ENCODE measurements around the gene GAS7. TPM values are rescaled to one million over a fixed set of nuclear protein-coding genes. Genes with fewer than 3 reads are reported as not detected.

GAS7 gene
- total RNA-seq, 1 experiment from 2014 or later: 4.1 TPM

DNA sequence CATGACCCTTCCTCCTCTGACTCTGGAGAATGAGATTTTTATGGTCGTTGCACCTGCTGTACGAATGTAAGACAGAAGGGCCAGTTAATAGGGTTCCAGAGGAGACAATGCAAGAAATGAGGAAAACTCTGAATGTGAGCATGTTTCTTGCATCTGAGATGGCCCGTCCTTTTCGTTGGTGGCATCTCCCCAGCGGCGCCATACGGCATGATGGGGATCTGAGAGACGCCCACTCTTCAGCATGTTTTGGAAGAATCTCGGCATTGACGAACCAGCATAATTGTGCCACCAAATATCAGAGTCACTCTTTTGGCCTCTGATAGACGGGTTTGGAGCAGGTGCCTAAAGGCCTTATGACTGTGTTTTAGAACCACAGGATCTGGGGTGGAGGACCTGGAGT lies 166.8 kb downstream of the GAS7 start:
- POLR2A ChIA-PET: no interaction called here
- H3K27me3 ChIP-seq (ENCODE audit: insufficient read depth, low read length): 0 out of 2 replicates have a peak, but pooled peaks cover 4% of the 10 kb centered on the region
- no peaks in the 10 kb centered on the region for H3K9me2 ChIP-seq (ENCODE audit: insufficient read depth)
- no peak overlapping the region for H2AFZ ChIP-seq (ENCODE audit: low read depth, low read length, poor library complexity, severe bottlenecking)
- TF ChIP-seq SP1 (IDR thresholded peaks at IDR 0.05; ENCODE audit: low read depth): no peak
- no peak for TF ChIP-seq SRF (IDR thresholded peaks at IDR 0.05; ENCODE audit: low read depth)
- TF ChIP-seq, protein P1, sequence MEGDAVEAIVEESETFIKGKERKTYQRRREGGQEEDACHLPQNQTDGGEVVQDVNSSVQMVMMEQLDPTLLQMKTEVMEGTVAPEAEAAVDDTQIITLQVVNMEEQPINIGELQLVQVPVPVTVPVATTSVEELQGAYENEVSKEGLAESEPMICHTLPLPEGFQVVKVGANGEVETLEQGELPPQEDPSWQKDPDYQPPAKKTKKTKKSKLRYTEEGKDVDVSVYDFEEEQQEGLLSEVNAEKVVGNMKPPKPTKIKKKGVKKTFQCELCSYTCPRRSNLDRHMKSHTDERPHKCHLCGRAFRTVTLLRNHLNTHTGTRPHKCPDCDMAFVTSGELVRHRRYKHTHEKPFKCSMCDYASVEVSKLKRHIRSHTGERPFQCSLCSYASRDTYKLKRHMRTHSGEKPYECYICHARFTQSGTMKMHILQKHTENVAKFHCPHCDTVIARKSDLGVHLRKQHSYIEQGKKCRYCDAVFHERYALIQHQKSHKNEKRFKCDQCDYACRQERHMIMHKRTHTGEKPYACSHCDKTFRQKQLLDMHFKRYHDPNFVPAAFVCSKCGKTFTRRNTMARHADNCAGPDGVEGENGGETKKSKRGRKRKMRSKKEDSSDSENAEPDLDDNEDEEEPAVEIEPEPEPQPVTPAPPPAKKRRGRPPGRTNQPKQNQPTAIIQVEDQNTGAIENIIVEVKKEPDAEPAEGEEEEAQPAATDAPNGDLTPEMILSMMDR (IDR thresholded peaks at IDR 0.05 in 2 of 3, conservative IDR thresholded peaks at IDR 0.05 in 1 of 3; ENCODE audit: borderline replicate concordance in 1 of 3, insufficient read depth in 1 of 3, low read depth in 2 of 3, low read length in 2 of 3): no peak
- no peak for TF ChIP-seq ZFX (IDR thresholded peaks at IDR 0.05)
- TF ChIP-seq YY1 (IDR thresholded peaks at IDR 0.05; ENCODE audit: extremely low read depth, insufficient replicate concordance, low read depth, low read length): no peak
- TF ChIP-seq, protein P2, sequence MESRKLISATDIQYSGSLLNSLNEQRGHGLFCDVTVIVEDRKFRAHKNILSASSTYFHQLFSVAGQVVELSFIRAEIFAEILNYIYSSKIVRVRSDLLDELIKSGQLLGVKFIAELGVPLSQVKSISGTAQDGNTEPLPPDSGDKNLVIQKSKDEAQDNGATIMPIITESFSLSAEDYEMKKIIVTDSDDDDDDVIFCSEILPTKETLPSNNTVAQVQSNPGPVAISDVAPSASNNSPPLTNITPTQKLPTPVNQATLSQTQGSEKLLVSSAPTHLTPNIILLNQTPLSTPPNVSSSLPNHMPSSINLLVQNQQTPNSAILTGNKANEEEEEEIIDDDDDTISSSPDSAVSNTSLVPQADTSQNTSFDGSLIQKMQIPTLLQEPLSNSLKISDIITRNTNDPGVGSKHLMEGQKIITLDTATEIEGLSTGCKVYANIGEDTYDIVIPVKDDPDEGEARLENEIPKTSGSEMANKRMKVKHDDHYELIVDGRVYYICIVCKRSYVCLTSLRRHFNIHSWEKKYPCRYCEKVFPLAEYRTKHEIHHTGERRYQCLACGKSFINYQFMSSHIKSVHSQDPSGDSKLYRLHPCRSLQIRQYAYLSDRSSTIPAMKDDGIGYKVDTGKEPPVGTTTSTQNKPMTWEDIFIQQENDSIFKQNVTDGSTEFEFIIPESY (IDR thresholded peaks at IDR 0.05; ENCODE audit: extremely low read depth, insufficient replicate concordance, low read length): no peak
- no peak for TF ChIP-seq EGR1 (IDR thresholded peaks at IDR 0.05; ENCODE audit: low read depth)
- TF ChIP-seq ZNF274 (IDR thresholded peaks at IDR 0.05; ENCODE audit: low read depth, low read length): no peak
- TF ChIP-seq CBX3 (IDR thresholded peaks at IDR 0.05; ENCODE audit: low read depth): no peak
- no peak for TF ChIP-seq RAD21 (IDR thresholded peaks at IDR 0.05; ENCODE audit: low read depth)
- TF ChIP-seq TCF7L2 (IDR thresholded peaks at IDR 0.05; ENCODE audit: borderline replicate concordance, extremely low read depth, insufficient read depth, insufficient read length): no peak
- TF ChIP-seq, protein P3, sequence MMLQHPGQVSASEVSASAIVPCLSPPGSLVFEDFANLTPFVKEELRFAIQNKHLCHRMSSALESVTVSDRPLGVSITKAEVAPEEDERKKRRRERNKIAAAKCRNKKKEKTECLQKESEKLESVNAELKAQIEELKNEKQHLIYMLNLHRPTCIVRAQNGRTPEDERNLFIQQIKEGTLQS (IDR thresholded peaks at IDR 0.05): no peak
- TF ChIP-seq, protein P4, sequence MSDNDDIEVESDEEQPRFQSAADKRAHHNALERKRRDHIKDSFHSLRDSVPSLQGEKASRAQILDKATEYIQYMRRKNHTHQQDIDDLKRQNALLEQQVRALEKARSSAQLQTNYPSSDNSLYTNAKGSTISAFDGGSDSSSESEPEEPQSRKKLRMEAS (IDR thresholded peaks at IDR 0.05): no peak
- no peak for TF ChIP-seq POLR2AphosphoS5 (IDR thresholded peaks at IDR 0.05; ENCODE audit: low read depth, low read length)
- no peak for TF ChIP-seq JUND (IDR thresholded peaks at IDR 0.05)
- no peak for TF ChIP-seq EZH2 (IDR thresholded peaks at IDR 0.05)
- no peak for TF ChIP-seq EZH2phosphoT487 (IDR thresholded peaks at IDR 0.05; ENCODE audit: borderline replicate concordance)
- no peak for TF ChIP-seq CEBPB (IDR thresholded peaks at IDR 0.05; ENCODE audit: low read depth)
- TF ChIP-seq ELF1 (IDR thresholded peaks at IDR 0.05; ENCODE audit: borderline replicate concordance, low read depth): no peak
- no peaks in the 10 kb centered on the region for H4K20me1 ChIP-seq (ENCODE audit: insufficient read depth)
- H3K36me3 ChIP-seq (ENCODE audit: control insufficient read depth in 1 of 2, insufficient read depth in 2 of 2, low read length in 2 of 2): no peaks in the 10 kb centered on the region
- H3K9ac ChIP-seq (ENCODE audit: low read length): no peak overlapping the region
- ATAC-seq (no peak), DNase-seq (ENCODE audit: low read depth, low spot score) (no peak)
- RAD21 ChIA-PET (ENCODE audit: low non-redundant PET in 1 of 2, low total read pairs in 2 of 2, uncharacterized antibody in 2 of 2, unreplicated experiment in 2 of 2): no interaction called here
- no peak overlapping the region for H3K27ac ChIP-seq (ENCODE audit: low read depth, low read length)
- intact Hi-C loops (cut with micrococcal nuclease): no loop called here
- no peaks in the 10 kb centered on the region for H3K79me2 ChIP-seq (ENCODE audit: insufficient read depth, low read length)
- no peaks in the 10 kb centered on the region for H3K9me3 ChIP-seq (ENCODE audit: control insufficient read depth in 1 of 2, insufficient read depth in 1 of 2, low read depth in 1 of 2, low read length in 2 of 2)
- no TSS peak for BruUV-seq (replicated peaks)
- no peak overlapping the region for H3K4me2 ChIP-seq (ENCODE audit: low read length)
- no peak overlapping the region for H3K4me3 ChIP-seq (replicated peaks in 1 of 2; ENCODE audit: low read depth in 1 of 2, low read length in 2 of 2)
- no peaks in the 10 kb centered on the region for H3K4me1 ChIP-seq (ENCODE audit: control insufficient read depth in 1 of 2, insufficient read depth in 2 of 2, low read length in 2 of 2)
- CTCF ChIA-PET: no interaction called here

Data from HCT116 (cell line).